DMS79 (cell line): ENCODE data around the gene WDR41.
"Not testable (repeated sequence)": the region's sequence is repeated elsewhere in the genome, so short reads cannot be mapped to it uniquely, and the experiment has no call there.

Source experiments
- DNase-seq: peaks from one replicate; lab custom pipeline; 2025; lab: John Stamatoyannopoulos, UW

Gene WDR41

DNA sequence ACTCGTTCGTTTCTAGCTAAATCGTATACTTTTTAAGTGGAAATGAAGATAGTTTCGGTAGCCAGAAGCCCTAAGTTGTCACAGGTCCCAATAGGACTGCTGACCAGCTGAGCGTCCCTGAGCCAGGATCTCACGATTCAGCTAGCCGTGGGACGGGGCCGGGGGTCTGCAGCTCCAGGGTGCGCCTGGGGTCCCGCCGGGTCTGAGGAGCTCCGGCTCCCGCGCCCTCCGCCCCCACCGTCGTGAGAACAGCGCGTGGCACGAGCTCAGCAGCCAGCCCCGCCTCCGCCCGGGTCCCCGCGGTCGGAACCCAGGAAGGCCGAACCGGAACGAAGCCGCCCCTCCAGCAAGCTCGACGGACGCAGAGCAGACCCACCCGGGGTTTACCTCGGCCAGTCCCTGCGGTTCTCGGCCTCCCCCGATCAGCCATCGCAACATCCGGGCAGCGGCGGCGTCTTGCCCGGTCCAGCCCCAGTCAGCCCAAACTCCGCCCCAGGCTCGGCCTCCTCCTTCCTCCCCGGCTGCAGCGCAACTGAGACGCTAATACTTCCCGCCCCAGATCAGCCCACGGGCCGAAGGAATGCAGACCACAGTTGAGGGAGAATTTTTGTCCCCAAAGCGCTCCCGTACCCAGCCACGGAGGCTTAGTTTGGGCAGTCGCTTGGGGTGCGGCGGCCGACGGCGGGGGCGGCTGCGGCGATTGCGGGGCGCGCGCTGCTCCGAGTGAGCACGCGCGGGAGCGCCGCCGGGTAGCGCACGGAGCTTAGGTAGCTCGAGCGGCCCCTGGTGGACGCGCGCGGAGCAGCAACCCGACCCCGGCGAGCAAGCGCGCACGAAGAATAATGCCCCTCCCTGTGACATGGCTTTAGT is at the start of gene WDR41:
WDR41 (minus strand) TSS at position 534 of the 870 bp plus-strand sequence; CDS start at position 438, 96 bp downstream.
- peak; percentile 48 for DNase-seq

DNA sequence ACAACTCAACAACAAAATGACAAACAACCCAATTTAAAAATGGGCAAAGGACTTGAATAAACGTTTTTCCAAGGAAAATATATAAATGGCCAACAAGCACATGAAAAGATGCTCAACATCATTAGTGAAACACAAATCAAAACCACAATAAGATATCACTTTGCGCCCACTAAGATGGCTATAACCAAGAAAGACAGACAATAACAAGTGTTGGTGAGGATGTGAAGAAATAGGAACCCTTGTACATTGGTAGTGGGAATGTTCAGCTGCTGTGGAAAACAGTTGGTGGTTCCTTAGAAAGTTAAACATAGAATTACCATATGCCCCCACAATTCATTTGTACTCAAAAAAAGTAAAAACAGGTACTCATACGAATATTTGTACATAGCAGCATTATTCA is 39.2 kb upstream of the WDR41 start:
- no peak for DNase-seq

DNA sequence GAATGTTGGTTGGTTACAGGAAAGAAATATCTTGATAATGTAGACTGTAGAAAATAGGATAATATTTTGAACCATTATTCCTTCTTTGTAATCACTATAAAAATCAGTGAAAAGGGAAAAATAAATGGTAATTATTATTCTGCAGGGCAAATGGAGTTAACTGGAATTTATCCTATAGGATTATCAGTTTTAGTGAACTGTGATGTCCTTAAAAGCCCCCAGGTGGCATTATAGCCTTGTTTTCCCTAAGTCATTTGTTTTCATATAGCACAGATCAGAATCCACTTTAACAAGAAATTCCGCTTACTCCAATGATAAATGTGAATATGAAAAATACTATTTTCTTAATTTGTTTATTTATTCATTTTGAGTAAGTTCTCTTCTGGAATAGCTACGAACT is 26.2 kb upstream of the WDR41 start:
- DNase-seq: no peak

GRCh38 chr5:77514457-77514856 is 22.3 kb upstream of the WDR41 start:
- DNase-seq: no peak

DNA sequence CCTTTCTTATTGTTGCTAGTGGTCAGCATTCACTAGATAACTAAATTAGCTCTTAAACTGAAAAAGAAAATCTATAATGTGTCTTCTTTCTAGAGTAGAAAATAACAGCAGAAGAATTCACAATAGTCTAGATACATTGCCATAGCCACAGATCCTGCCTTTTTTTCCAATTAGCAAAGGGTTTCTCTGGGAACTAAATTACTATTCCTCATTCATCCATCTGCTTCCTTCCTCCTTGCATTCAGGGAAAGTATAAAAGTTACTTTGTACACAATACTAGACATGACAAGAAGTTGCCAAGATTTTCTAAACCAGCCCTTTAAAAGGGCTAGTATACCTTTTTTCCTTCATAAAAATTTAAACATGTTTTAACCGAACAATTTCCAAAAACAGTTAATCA is 21.2 kb upstream of the WDR41 start:
- DNase-seq: no peak

DNA sequence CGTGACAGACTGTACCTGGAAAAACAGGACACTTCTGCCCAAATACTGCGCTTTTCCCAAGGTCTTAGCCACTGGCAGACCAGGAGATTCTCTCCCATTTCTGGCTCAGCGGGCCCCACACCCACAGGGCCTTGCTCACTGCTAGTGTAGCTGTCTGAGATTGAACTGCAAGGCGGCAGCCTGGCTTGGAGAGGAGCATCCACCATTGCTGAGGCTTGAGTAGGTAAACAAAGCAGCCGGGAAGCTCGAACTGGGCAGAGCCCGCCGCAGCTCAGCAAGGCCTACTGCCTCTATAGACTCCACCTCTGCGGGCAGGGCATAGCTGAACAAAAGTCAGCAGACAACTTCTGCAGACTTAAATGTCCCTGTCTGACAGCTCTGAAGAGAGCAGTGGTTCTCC is 9.0 kb upstream of the WDR41 start:
- not testable (repeated sequence) for DNase-seq

- no peak for DNase-seq
Observed at GRCh38 chr5:77499973-77500372, 7.9 kb upstream of the WDR41 start.

- DNase-seq: no peak
Observed at GRCh38 chr5:77499441-77499840, 7.3 kb upstream of the WDR41 start.

GRCh38 chr5:77498952-77499351 is 6.8 kb upstream of the WDR41 start:
- DNase-seq: no peak

DNA sequence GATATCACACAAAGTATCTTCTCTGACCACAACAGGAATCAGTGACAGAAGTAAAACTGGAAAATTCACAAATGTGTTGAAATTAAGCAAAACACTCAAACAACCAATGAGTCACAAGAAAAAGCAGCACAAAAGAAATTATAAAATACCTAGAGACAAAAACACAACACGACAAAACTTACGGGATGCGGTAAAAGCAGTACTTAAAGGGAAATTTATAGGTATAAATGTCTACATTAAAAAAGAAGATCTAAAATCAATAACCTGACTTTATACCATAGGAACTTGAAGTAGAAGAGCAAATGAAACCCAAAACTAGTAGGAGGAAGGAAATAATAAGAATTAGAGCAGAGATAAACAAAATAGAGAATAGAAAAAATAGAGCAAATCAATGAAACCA is 2.8 kb upstream of the WDR41 start:
- DNase-seq: no peak

DNA sequence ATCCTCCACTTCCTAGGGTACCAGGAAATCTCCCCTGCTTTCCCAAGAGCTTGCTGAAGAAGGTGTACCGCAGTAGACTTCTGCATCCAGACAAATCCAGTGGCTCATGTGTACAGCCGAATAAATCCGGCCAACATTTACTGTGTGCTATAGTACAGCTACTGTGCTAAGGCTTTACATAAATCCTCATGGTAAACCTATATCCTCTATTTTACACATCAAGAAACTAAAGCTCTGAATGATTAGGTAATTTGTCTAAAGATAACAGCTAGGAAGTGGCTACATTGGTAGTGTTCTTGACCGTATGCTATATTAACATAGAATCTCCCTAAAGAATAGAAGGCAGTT is 511 bp upstream of the WDR41 start:
- no peak for DNase-seq

GRCh38 chr5:77490741-77491344 is 1.3 kb downstream of the WDR41 start:
- DNase-seq: not testable (repeated sequence)

- DNase-seq: peak; percentile 79
Observed at GRCh38 chr5:77486344-77486962, 5.7 kb downstream of the WDR41 start.

DNA sequence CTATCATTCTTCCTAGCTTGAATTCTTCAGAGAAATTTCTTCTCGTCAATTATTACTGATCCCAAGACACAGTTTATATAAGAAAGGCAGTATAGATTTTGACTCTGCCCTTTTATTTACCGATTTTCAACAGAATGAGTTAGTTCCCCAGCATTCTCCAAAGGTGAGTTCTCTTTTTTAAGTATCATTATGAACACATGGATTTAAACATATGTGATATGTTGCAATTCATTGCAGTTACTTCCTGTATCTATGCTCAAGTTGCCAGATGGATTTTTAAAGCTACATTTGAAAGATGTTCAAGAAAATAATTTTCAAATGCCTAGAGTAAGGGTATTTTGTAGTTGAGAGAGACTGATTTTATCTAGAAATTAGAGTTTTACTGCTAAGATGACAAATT is 8.4 kb downstream of the WDR41 start:
- no peak for DNase-seq

DNA sequence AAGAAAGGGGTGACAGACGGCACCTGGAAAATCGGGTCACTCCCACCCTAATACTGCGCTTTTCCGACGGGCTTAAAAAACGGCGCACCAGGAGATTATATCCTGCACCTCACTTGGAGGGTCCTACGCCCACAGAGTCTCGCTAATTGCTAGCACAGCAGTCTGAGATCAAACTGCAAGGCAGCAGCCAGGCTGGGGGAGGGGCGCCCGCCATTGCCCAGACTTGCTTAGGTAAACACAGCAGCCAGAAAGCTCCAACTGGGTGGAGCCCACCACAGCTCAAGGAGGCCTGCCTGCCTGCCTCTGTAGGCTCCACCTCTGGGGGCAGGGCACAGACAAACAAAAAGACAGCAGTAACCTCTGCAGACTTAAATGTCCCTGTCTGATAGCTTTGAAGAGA is 17.1 kb downstream of the WDR41 start:
- DNase-seq: not testable (repeated sequence)

- DNase-seq: not testable (repeated sequence)
Observed at GRCh38 chr5:77468875-77469274, 23.2 kb downstream of the WDR41 start.

GRCh38 chr5:77463905-77464304 is 28.2 kb downstream of the WDR41 start:
- no peak for DNase-seq

DNA sequence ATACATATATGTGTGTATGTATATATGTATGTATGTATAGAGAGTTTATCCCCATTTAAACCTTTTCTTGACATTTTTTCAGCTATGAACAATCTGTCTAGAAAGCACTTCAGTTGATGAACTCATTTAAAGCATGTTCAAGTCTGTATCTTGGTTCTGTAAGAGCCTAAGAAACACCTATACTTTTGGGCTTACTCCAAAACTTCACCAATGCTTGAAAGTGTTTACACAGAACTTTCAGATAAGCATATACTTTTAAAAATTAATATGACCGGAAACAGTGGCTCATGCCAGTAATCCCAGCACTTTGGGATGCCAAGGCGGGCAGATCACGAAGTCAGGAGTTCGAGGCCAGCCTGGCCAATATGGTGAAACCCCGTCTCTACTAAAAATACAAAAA is 30.8 kb downstream of the WDR41 start:
- DNase-seq: no peak

DNA sequence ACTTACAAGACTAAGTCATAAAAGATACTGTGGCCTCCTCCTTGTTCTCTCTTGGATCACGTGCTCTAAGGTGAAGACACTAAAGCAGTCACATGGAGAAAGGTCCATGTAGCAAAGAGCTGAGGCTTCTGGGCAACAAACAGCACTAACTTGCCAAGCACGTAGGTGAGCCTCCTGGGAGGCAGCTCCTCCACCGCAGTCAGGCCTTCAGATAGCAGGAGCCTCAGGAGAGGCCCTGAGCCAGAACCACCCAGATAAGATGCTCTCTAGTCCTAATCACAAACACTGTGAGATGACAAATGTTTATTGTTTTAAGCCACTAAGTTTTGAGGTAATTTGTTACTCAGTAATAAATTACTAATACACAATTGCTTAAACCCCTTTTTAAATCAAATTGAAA is 38.0 kb downstream of the WDR41 start:
- DNase-seq: no peak

DNA sequence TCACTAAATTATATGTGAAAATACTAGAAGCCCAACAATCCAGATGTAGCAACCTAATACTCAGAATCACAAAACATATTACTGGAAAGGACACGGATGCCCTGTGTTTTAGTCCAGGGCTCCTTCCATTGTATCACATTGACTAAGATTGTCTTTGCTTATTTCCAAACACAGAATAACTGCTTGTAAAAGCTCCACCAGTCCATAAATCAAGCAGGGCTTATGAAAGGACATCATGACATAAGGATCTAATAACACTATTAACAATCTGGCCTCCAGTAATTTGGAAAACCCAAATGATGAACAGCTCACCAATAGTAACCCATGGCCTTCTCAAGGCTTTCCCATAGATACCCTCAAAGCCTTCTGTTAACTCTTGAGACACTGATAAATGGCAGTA is 39.8 kb downstream of the WDR41 start:
- no peak for DNase-seq

DNA sequence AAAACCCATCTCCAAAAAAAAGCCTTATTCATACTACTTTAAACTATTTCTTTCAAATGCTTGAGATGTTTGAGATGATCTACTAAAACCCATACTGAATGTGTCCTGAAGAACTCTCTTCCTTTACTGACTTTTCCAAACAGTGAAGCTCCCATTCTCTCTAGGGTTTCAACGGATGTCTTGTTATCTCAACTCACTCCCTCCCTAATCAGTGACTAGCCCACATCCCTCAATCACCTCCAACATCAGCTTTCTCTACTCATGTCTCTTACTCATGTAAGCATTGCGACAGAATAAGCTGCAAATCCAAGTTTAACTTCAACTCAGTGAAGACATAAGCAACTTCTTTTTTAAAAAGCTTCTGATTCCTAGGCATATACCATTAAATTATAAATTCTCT is 42.1 kb downstream of the WDR41 start:
- no peak for DNase-seq

GRCh38 chr5:77449277-77449676 is 42.8 kb downstream of the WDR41 start:
- DNase-seq: no peak

DNA sequence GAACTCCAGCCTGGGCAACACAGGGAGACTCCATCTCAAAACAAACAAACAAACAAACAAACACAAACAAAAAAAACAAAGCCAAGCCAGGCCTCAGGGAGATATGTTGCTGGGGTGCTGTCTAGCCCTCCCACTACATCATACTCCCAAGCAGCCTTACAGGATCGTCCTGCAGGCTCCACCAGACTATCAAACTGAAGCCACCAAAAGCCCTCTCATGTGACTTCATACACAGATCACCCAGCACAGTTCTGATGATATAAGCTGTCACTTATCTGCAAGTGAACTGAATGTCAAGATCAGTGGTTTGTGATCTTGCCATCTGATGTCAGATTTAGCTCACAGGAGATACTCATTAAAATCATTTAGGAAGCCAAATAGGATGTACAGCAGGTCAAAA is 43.3 kb downstream of the WDR41 start:
- DNase-seq: no peak
